ENCODE results near the gene RER1.

DNA sequence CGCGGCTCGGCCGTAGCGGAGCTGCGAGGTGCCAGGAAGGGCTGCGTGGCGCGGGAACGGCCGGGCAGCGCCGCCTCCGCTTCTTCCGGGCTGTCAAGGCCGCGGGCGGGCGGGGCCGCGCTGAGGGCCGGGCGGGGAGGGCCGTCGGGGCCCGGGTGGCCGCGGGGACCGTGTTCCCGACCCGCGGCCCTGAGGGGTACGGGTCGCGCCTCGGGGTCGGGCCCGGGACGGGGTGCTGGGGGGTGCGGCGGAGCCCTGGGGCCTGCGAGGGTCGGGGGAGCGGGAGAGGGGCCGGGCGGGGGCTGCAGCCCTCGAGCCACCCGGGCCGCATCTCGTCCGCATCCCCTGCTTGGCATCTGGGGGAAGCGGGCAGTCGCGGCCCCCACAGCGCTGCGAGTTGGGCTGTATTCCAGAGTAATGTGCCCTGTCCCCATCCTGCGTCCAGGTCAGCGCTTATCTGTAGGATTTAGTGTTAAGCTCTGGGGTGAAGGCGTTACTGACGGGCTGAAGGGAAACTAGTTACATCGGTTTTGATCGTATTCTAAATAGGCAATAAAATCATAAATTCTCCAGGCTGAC is 379 bp downstream of the RER1 start:
- no peak for TF ChIP-seq MAX (IDR thresholded peaks at IDR 0.05)
- no peak for TF ChIP-seq EZH2 (IDR thresholded peaks at IDR 0.05)
- TF ChIP-seq CTCF (IDR thresholded peaks at IDR 0.05 in 2 of 3, conservative IDR thresholded peaks at IDR 0.05 in 1 of 3; ENCODE audit: borderline replicate concordance in 1 of 3, insufficient read depth in 1 of 3, low read depth in 2 of 3, low read length in 2 of 3) = no peak
- TF ChIP-seq POLR2AphosphoS5 (IDR thresholded peaks at IDR 0.05; ENCODE audit: low read depth, low read length) = no peak
- TF ChIP-seq ZBTB33 (IDR thresholded peaks at IDR 0.05; ENCODE audit: extremely low read depth, insufficient replicate concordance, low read length) = no peak
- no peak for TF ChIP-seq RAD21 (IDR thresholded peaks at IDR 0.05; ENCODE audit: low read depth)
- TF ChIP-seq ELF1 (IDR thresholded peaks at IDR 0.05; ENCODE audit: borderline replicate concordance, low read depth) = no peak
- no peak for TF ChIP-seq JUND (IDR thresholded peaks at IDR 0.05)
